Fibroblast of lung (primary cell): ENCODE data around the gene RCAN1. TPM values are rescaled to one million over a fixed set of nuclear protein-coding genes. Genes with fewer than 3 reads are reported as not detected.

Experiments
- DNase-seq, 2 donors: peaks; one replicate each; pipeline versions ENCODE4 v3.0.0 to v3.0.0-alpha.2; 2010; ENCODE audit warnings: low read depth in 2 of 2
- H2AFZ ChIP-seq: 2 replicates; pipeline ENCODE4 v1.5.1; 2012; ENCODE audit warnings: low read length, control low read depth, inconsistent platforms
- H3K27ac ChIP-seq: 2 replicates; pipeline ENCODE4 v1.5.1; 2011; ENCODE audit warnings: low read length, control low read depth; ENCODE audit not compliant: insufficient read depth
- H3K27me3 ChIP-seq: 2 replicates; pipeline ENCODE4 v1.5.1; 2011; ENCODE audit warnings: mild to moderate bottlenecking, low read length; ENCODE audit not compliant: control insufficient read depth, insufficient read depth
- H3K36me3 ChIP-seq: 2 replicates; pipeline ENCODE4 v1.5.1; 2011; ENCODE audit warnings: low read length; ENCODE audit not compliant: control insufficient read depth, insufficient read depth
- H3K4me1 ChIP-seq: 2 replicates; pipeline ENCODE4 v1.5.1; 2011; ENCODE audit warnings: low read length; ENCODE audit not compliant: control insufficient read depth, insufficient read depth; ENCODE audit errors: extremely low read depth
- H3K4me2 ChIP-seq: 2 replicates; pipeline ENCODE4 v1.5.1; 2011; ENCODE audit warnings: low read length, control low read depth; ENCODE audit not compliant: insufficient read depth; ENCODE audit errors: extremely low read depth
- H3K4me3 ChIP-seq, 4 experiments: fragments of 200-600 bp in 1 of 4; sonication (generic) in 1 of 4; replicated peaks in 1 of 4; 2 replicates each; pipeline ENCODE4 v1.5.1; 2011 to 2016; ENCODE audit warnings: low read length in 4 of 4, low read depth in 3 of 4, mild to moderate bottlenecking in 3 of 4, control low read depth in 2 of 4, inconsistent platforms in 1 of 4, mixed read lengths in 1 of 4; ENCODE audit not compliant: insufficient read depth in 1 of 4; ENCODE audit errors: control extremely low read depth in 1 of 4
- H3K79me2 ChIP-seq: 2 replicates; pipeline ENCODE4 v1.5.1; 2012; ENCODE audit warnings: mild to moderate bottlenecking, low read length, inconsistent platforms; ENCODE audit not compliant: control insufficient read depth, insufficient read depth
- H3K9ac ChIP-seq: 2 replicates; pipeline ENCODE4 v1.5.1; 2011; ENCODE audit warnings: mild to moderate bottlenecking, low read length, control low read depth; ENCODE audit not compliant: insufficient read depth
- H3K9me3 ChIP-seq: 2 replicates; pipeline ENCODE4 v1.5.1; 2012; ENCODE audit warnings: low read depth, low read length; ENCODE audit not compliant: control insufficient read depth, insufficient read depth
- H4K20me1 ChIP-seq: 2 replicates; pipeline ENCODE4 v1.5.1; 2011; ENCODE audit warnings: low read length; ENCODE audit not compliant: control insufficient read depth, insufficient read depth; ENCODE audit errors: extremely low read depth
- EZH2 ChIP-seq: IDR thresholded peaks from 2 replicates; pipeline ENCODE4 v1.5.1; 2012; ENCODE audit warnings: low read length, control low read depth, mild to moderate bottlenecking; ENCODE audit errors: missing control alignments
- polyA plus RNA-seq, 2 donors: library from polyadenylated mRNA; depleted of rRNA in 1 of 2; stranded (reverse) in 1 of 2; unstranded in 1 of 2; fragments of >200 nt; gene quantifications; 2 replicates each; pipeline ENCODE4 v1.2.1, GENCODE V29; 2011 to 2012; ENCODE audit warnings: missing spikeins in 1 of 2
- total RNA-seq: library from RNA; depleted of rRNA; stranded (reverse); fragments of >200 nt; gene quantifications from 2 replicates; pipeline ENCODE4 v1.2.1, GENCODE V29; 2014
- TF ChIP-seq, protein P1 (sequence below), 2 donors: IDR thresholded peaks in 1 of 2; conservative IDR thresholded peaks in 1 of 2; 1 replicate in 1 of 2; 2 replicates in 1 of 2; pipeline ENCODE4 v1.5.1; 2011 to 2012; ENCODE audit warnings: low read length in 2 of 2, control low read depth in 1 of 2, inconsistent platforms in 1 of 2, low read depth in 1 of 2, mild to moderate bottlenecking in 1 of 2

RCAN1 gene
- total and polyA plus RNA-seq, 2 donors (not counting 1 experiment from before 2014, with no cell fraction given), result 94.8 to 259 TPM

- H4K20me1 ChIP-seq, result no peaks in the 10 kb centered on the region
- H3K4me3 ChIP-seq, result no peak overlapping the region
- H3K4me2 ChIP-seq, result no peak overlapping the region
- no peak overlapping the region for H3K27ac ChIP-seq
- no peak overlapping the region for H3K9ac ChIP-seq
- no peaks in the 10 kb centered on the region for H3K36me3 ChIP-seq
- no peaks in the 10 kb centered on the region for H3K4me1 ChIP-seq
- no peaks in the 10 kb centered on the region for H3K79me2 ChIP-seq
- no peak for TF ChIP-seq EZH2
- TF ChIP-seq, protein P1, sequence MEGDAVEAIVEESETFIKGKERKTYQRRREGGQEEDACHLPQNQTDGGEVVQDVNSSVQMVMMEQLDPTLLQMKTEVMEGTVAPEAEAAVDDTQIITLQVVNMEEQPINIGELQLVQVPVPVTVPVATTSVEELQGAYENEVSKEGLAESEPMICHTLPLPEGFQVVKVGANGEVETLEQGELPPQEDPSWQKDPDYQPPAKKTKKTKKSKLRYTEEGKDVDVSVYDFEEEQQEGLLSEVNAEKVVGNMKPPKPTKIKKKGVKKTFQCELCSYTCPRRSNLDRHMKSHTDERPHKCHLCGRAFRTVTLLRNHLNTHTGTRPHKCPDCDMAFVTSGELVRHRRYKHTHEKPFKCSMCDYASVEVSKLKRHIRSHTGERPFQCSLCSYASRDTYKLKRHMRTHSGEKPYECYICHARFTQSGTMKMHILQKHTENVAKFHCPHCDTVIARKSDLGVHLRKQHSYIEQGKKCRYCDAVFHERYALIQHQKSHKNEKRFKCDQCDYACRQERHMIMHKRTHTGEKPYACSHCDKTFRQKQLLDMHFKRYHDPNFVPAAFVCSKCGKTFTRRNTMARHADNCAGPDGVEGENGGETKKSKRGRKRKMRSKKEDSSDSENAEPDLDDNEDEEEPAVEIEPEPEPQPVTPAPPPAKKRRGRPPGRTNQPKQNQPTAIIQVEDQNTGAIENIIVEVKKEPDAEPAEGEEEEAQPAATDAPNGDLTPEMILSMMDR (conservative IDR thresholded peaks at IDR 0.05 in 1 of 2, IDR thresholded peaks at IDR 0.05 in 1 of 2; ENCODE audit: low read depth in 1 of 2, low read length in 2 of 2), result no peak
- no peaks in the 10 kb centered on the region for H3K9me3 ChIP-seq
- no peak for DNase-seq
- H3K27me3 ChIP-seq, result peaks cover 16% of the 10 kb centered on the region
- no peak overlapping the region for H2AFZ ChIP-seq
These were observed 36.7 kb upstream of the RCAN1 start for GRCh38 chr21:34651642-34652041.

DNA sequence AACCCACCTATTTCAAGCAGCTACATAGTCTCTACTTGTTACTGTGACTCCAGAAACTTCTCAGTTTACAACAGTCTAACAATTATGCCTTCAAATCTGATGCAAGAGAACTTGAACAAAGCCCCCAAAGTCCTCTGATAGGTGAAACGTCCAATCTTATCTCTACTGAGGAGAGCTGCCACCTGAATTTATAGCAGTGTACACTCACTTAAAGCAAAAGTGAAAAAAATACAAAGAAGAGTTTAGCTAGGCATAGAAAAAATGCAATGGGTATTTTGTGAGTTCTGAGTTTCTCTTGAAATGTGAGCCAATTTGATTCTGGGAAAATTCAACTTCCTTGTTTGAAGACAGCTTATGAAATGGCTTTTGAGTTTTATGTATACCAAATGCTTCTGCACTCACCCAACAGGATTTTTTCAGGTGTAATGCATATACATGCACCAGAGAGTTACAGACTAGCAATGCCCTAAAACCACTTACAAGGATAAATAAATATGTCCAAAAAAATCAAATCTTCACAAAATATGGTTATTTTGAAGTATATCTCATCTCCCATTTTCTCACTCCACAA, 36.0 kb upstream of the RCAN1 start:
- H3K9ac ChIP-seq, result no peak overlapping the region
- H3K4me1 ChIP-seq, result no peaks in the 10 kb centered on the region
- peaks cover 11% of the 10 kb centered on the region for H3K27me3 ChIP-seq
- no peaks in the 10 kb centered on the region for H3K9me3 ChIP-seq
- no peaks in the 10 kb centered on the region for H4K20me1 ChIP-seq
- TF ChIP-seq EZH2, result no peak
- TF ChIP-seq, protein P1 (conservative IDR thresholded peaks at IDR 0.05 in 1 of 2, IDR thresholded peaks at IDR 0.05 in 1 of 2; ENCODE audit: low read depth in 1 of 2, low read length in 2 of 2), result no peak
- H3K36me3 ChIP-seq, result no peaks in the 10 kb centered on the region
- H2AFZ ChIP-seq, result no peak overlapping the region
- DNase-seq, result no peak
- no peak overlapping the region for H3K27ac ChIP-seq
- H3K79me2 ChIP-seq, result no peaks in the 10 kb centered on the region
- H3K4me2 ChIP-seq, result no peak overlapping the region
- no peak overlapping the region for H3K4me3 ChIP-seq

DNA sequence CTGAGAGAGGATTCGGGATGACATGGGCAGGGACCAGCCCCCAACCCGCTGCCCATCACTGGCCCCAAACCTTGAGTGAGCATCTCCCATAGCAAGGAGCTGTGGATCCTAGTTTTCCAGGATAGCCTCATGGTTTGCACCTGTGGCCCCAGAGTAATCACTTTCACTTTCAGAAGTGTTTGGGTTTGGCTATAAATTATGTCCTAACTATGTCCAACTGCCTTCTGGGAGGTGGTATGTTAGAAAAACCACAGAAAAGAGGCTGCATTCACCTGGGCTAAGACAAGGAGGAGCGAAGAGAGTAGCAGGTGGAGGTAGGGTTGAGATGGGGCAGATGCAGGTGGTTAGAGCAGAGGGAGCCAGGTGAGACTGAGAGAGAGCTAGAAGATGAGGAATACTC, 34.5 kb upstream of the RCAN1 start:
- no peak for DNase-seq
- H3K27me3 ChIP-seq, result peaks cover 8% of the 10 kb centered on the region
- H3K4me2 ChIP-seq, result no peak overlapping the region
- H4K20me1 ChIP-seq, result no peaks in the 10 kb centered on the region
- H3K36me3 ChIP-seq, result no peaks in the 10 kb centered on the region
- no peaks in the 10 kb centered on the region for H3K9me3 ChIP-seq
- no peaks in the 10 kb centered on the region for H3K4me1 ChIP-seq
- no peaks in the 10 kb centered on the region for H3K79me2 ChIP-seq
- no peak overlapping the region for H3K27ac ChIP-seq
- H2AFZ ChIP-seq, result no peak overlapping the region
- no peak for TF ChIP-seq EZH2
- TF ChIP-seq, protein P1 (conservative IDR thresholded peaks at IDR 0.05 in 1 of 2, IDR thresholded peaks at IDR 0.05 in 1 of 2; ENCODE audit: low read depth in 1 of 2, low read length in 2 of 2), result no peak
- no peak overlapping the region for H3K4me3 ChIP-seq
- no peak overlapping the region for H3K9ac ChIP-seq
